HEK293 (cell line): ENCODE results near the gene SNX20.

Source experiments
- CTCF ChIA-PET: fragments of 350-600 bp; formaldehyde crosslinking; extraction: SDS; loops from one replicate; lab custom pipeline; 2021; ENCODE audit warnings: antibody characterized with exemption; lab: Yijun Ruan, JAX
- POLR2A ChIA-PET: fragments of 300-600 bp; formaldehyde crosslinking; extraction: SDS; loops from one replicate; lab custom pipeline; 2020; ENCODE audit warnings: antibody characterized with exemption, inconsistent platforms; lab: Yijun Ruan, JAX
- H3K27ac ChIP-seq: fragments of 200-500 bp; sonication (Bioruptor generic); 2 replicates; pipeline ENCODE4 v1.5.1; 2014; ENCODE audit warnings: low read depth, low read length, control low read depth, inconsistent platforms; ENCODE audit errors: extremely low read depth
- H3K36me3 ChIP-seq, 2 experiments: fragments of 200-500 bp in 1 of 2; sonication (Bioruptor generic) in 1 of 2; 1 replicate in 1 of 2; 2 replicates in 1 of 2; pipeline ENCODE4 v1.5.1; 2014 to 2017; ENCODE audit warnings: inconsistent platforms in 2 of 2, low read length in 2 of 2; ENCODE audit not compliant: control insufficient read depth in 2 of 2, insufficient read depth in 1 of 2
- H3K4me1 ChIP-seq: fragments of 200-500 bp; sonication (Bioruptor generic); 2 replicates; pipeline ENCODE4 v1.5.1; 2014; ENCODE audit warnings: mild to moderate bottlenecking, low read length, inconsistent platforms; ENCODE audit not compliant: control insufficient read depth, insufficient read depth
- H3K4me3 ChIP-seq: 2 replicates; pipeline ENCODE4 v1.5.1; 2011; ENCODE audit warnings: low read depth, mild to moderate bottlenecking, control low read depth, low read length, moderate library complexity
- H3K9me3 ChIP-seq: fragments of 200-500 bp; sonication (Bioruptor generic); 2 replicates; pipeline ENCODE4 v1.5.1; 2014; ENCODE audit warnings: low read depth, low read length, inconsistent platforms; ENCODE audit not compliant: control insufficient read depth, insufficient read depth
- KLF1 ChIP-seq: fragments of 450-650 bp; formaldehyde crosslinking; IDR thresholded peaks from 2 replicates; pipeline ENCODE4 v1.5.1; 2016; ENCODE audit warnings: missing biosample characterization, missing genetic modification characterization
- ZBTB17 ChIP-seq: fragments of 450-650 bp; formaldehyde crosslinking; IDR thresholded peaks from 2 replicates; pipeline ENCODE4 v1.5.1; 2016; ENCODE audit warnings: missing biosample characterization, missing genetic modification characterization
- ZBTB20 ChIP-seq: fragments of 450-650 bp; formaldehyde crosslinking; IDR thresholded peaks from 2 replicates; pipeline ENCODE4 v1.5.1; 2016; ENCODE audit warnings: missing biosample characterization, missing genetic modification characterization
- ZNF16 ChIP-seq: fragments of 450-650 bp; formaldehyde crosslinking; IDR thresholded peaks from 2 replicates; pipeline ENCODE4 v1.5.1; 2016; ENCODE audit warnings: low read depth, missing biosample characterization, missing genetic modification characterization
- ZNF169 ChIP-seq: fragments of 450-650 bp; formaldehyde crosslinking; IDR thresholded peaks from 2 replicates; pipeline ENCODE4 v1.5.1; 2016; ENCODE audit warnings: missing biosample characterization, missing genetic modification characterization
- ZNF274 ChIP-seq, 2 experiments: fragments of 200-500 bp in 1 of 2; fragments of 450-650 bp in 1 of 2; sonication (Bioruptor generic) in 1 of 2; formaldehyde crosslinking in 1 of 2; IDR thresholded peaks; 2 replicates each; pipeline versions ENCODE4 v1.5.1 to v1.6.1; 2014 to 2016; ENCODE audit warnings: borderline replicate concordance in 1 of 2, inconsistent platforms in 1 of 2, low read length in 1 of 2, missing biosample characterization in 1 of 2, missing genetic modification characterization in 1 of 2
- ZNF37A ChIP-seq: fragments of 450-650 bp; IDR thresholded peaks from 2 replicates; pipeline ENCODE4 v1.5.1; 2018; ENCODE audit warnings: missing biosample characterization, missing genetic modification characterization
- ZNF426 ChIP-seq: fragments of 450-650 bp; formaldehyde crosslinking; IDR thresholded peaks from 2 replicates; pipeline ENCODE4 v1.5.1; 2017; ENCODE audit warnings: missing biosample characterization, missing genetic modification characterization, mild to moderate bottlenecking, inconsistent platforms, moderate library complexity
- ZNF449 ChIP-seq: fragments of 450-650 bp; formaldehyde crosslinking; IDR thresholded peaks from 2 replicates; pipeline ENCODE4 v1.5.1; 2017; ENCODE audit warnings: missing biosample characterization, mild to moderate bottlenecking, missing genetic modification characterization, moderate library complexity
- ZNF510 ChIP-seq: fragments of 450-650 bp; formaldehyde crosslinking; IDR thresholded peaks from 2 replicates; pipeline ENCODE4 v1.5.1; 2018; ENCODE audit warnings: mild to moderate bottlenecking, missing genetic modification characterization, missing biosample characterization; ENCODE audit not compliant: insufficient replicate concordance
- ZNF529 ChIP-seq: fragments of 450-650 bp; formaldehyde crosslinking; IDR thresholded peaks from 2 replicates; pipeline ENCODE4 v1.5.1; 2017; ENCODE audit warnings: missing genetic modification characterization, missing biosample characterization; ENCODE audit not compliant: insufficient replicate concordance
- ZNF664 ChIP-seq: fragments of 450-650 bp; formaldehyde crosslinking; IDR thresholded peaks from 2 replicates; pipeline ENCODE4 v1.5.1; 2016; ENCODE audit warnings: missing biosample characterization, missing genetic modification characterization
- ZNF843 ChIP-seq: fragments of 450-650 bp; formaldehyde crosslinking; IDR thresholded peaks from 2 replicates; pipeline ENCODE4 v1.5.1; 2016; ENCODE audit warnings: missing biosample characterization, missing genetic modification characterization
- ZSCAN4 ChIP-seq: fragments of 450-650 bp; formaldehyde crosslinking; IDR thresholded peaks from 2 replicates; pipeline ENCODE4 v1.5.1; 2017; ENCODE audit warnings: missing biosample characterization, missing genetic modification characterization

SNX20 gene

DNA sequence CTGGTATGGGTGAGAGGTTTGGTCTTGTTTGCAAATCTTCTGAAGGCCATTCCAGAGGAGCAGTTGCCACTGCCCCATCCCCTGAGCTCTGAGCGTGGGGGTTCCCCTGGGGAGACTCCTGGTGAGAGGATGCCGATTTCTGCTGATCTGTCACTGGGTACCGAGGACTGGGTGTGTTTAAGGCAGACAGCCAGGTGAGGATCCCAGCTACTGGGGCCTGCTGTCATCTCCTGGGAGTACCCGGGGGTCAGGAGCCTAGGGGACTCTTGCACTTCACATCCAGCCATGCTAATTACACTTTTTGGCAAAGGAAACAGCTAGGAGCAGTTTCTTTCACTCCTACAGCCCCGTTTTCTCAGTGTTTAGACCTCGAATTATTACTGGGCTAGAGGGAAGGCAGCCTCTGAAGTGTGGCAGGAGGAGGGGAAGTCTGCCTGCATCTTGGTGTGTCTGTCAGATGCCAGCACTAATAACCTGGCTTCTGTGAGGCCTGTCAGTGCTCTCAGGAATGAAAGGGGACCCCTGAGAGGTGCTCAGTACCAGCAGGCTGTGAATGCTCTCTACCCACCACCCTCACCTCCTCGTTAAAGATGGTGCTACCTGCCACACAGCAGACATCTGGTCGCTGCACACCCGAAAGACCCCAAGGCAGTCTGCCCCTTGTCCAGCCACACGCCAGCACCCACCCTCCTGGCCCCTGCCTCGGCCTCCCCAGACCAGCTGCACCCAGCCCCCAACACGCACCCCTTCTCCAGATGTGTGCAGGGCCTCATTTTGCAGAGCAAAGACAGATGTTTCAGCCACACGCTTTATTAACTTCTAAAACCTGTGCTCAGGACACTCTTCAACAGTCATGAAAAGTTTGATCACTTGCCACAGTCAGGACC is 43.2 kb downstream of the SNX20 start (continued):
- TF ChIP-seq ZNF510 (tag by site-specific recombination) (no peak), KLF1 (tag by site-specific recombination) (no peak), ZBTB20 (tag by site-specific recombination) (no peak), ZNF426 (tag by site-specific recombination) (no peak), ZNF664 (tag by site-specific recombination) (no peak), ZNF37A (tag by site-specific recombination) (no peak)

DNA sequence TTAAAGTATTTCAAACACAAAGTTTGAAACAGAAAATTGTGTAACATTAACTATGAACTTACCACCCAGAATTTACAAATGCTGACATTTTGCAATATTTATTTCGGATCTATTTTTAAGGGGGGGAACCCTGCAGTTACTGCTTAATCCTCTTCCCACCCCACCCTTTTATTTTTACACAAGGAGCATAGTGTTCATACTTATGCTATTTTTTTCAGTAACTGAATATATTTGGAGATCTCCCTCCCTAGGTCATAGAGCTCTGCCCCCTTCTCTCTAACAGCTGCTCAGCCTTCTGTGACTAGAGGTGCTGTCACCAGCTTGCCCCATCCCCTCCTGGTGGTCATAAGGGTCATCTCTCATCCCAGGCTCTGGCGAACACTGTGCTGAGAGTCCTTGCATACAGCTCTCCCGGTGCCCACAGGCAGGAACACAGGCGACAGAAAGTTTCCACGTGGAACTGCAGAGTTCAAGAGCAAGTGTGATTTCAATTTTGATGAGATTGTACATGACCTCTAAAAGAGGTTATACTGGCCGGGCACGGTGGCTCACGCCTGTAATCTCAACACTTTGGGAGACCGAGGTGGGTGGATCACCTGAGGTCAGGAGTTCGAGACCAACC is 44.2 kb downstream of the SNX20 start:
- H3K27ac ChIP-seq = no peak overlapping the region
- TF ChIP-seq ZNF274 (IDR thresholded peaks at IDR 0.05; ENCODE audit: low read length) = no peak
- TF ChIP-seq ZNF274 (tag by site-specific recombination; IDR thresholded peaks at IDR 0.05; ENCODE audit: borderline replicate concordance) = no peak
- no peak for TF ChIP-seq ZNF843 (tag by site-specific recombination)
- no peak for TF ChIP-seq ZBTB17 (tag by site-specific recombination)
- no peak for TF ChIP-seq ZNF169 (tag by site-specific recombination)
- ChIA-PET POLR2A (no interaction called here), CTCF (no interaction called here)
- H3K9me3 ChIP-seq = no peaks in the 10 kb centered on the region
- no peaks in the 10 kb centered on the region for H3K36me3 ChIP-seq
- H3K4me1 ChIP-seq = no peaks in the 10 kb centered on the region
- no peak overlapping the region for H3K4me3 ChIP-seq

- no peaks in the 10 kb centered on the region for H3K36me3 ChIP-seq
- ChIA-PET POLR2A (no interaction called here), CTCF (interaction anchor here (0.6 kb wide), 3 partner anchors 21 to 714 kb away, joined by 3 read pairs; no protein-coding TSS in a partner anchor)
- no peaks in the 10 kb centered on the region for H3K9me3 ChIP-seq
- TF ChIP-seq ZNF449 (tag by site-specific recombination) (peak; percentile 94), ZSCAN4 (tag by site-specific recombination) (no peak), ZNF16 (no peak)
- H3K27ac ChIP-seq = no peak overlapping the region
- H3K4me3 ChIP-seq = no peak overlapping the region
- H3K4me1 ChIP-seq = no peaks in the 10 kb centered on the region
Measured at GRCh38 chr16:50635505-50636392, 45.4 kb downstream of the SNX20 start.

GRCh38 chr16:50634947-50635346 is 46.2 kb downstream of the SNX20 start:
- ChIA-PET POLR2A (no interaction called here), CTCF (interaction anchor here (0.6 kb wide), 1 partner anchor 20 kb away, joined by 3 read pairs; no protein-coding TSS in a partner anchor)
- Histone ChIP-seq H3K9me3 (no peaks in the 10 kb centered on the region), H3K4me1 (no peaks in the 10 kb centered on the region), H3K4me3 (no peak overlapping the region), H3K27ac (no peak overlapping the region), H3K36me3 (no peaks in the 10 kb centered on the region)
- no peak for TF ChIP-seq ZNF529
